Measurements from ENCODE around the gene HS3ST4.

DNA sequence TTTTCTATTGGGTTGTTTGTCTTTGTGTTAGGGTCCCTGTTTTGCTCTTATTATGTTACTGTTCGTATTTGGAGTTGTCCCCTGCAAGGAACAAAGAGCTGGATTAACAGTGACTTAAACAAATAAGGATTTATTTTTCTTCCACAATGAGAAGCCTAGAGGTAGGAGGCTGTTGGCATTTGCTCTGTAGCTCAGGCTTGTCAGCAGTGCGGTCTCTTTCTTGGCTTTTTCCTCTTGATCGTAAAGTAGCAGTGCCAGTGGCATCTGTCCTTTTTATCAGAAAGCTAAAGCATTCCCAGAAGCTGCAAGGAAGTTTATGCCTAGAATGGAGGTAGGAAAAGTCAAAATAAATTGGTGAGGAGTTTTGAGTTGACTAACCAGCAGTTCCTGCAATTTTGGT, 154.1 kb downstream of the HS3ST4 start:
- TF ChIP-seq, protein P1, sequence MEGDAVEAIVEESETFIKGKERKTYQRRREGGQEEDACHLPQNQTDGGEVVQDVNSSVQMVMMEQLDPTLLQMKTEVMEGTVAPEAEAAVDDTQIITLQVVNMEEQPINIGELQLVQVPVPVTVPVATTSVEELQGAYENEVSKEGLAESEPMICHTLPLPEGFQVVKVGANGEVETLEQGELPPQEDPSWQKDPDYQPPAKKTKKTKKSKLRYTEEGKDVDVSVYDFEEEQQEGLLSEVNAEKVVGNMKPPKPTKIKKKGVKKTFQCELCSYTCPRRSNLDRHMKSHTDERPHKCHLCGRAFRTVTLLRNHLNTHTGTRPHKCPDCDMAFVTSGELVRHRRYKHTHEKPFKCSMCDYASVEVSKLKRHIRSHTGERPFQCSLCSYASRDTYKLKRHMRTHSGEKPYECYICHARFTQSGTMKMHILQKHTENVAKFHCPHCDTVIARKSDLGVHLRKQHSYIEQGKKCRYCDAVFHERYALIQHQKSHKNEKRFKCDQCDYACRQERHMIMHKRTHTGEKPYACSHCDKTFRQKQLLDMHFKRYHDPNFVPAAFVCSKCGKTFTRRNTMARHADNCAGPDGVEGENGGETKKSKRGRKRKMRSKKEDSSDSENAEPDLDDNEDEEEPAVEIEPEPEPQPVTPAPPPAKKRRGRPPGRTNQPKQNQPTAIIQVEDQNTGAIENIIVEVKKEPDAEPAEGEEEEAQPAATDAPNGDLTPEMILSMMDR (optimal IDR thresholded peaks at IDR 0.05 in 1 of 3, IDR thresholded peaks at IDR 0.05 in 1 of 3, conservative IDR thresholded peaks at IDR 0.05 in 1 of 3; ENCODE audit: extremely low read depth in 1 of 3, insufficient read depth in 2 of 3, low read length in 3 of 3), result no peak
- no peak for TF ChIP-seq EZH2 (IDR thresholded peaks at IDR 0.05; ENCODE audit: low read length)
